Activated T-cell treated with anti-CD3 and anti-CD28 coated beads for 4 hours (primary cell): Measurements from ENCODE around the gene NR1H2.
"Not testable (repeated sequence)": the region's sequence is repeated elsewhere in the genome, so short reads cannot be mapped to it uniquely, and the experiment has no call there.

Experiments
- DNase-seq: peaks from one replicate; pipeline ENCODE4 v3.0.0-alpha.2; 2020

Gene NR1H2

DNA sequence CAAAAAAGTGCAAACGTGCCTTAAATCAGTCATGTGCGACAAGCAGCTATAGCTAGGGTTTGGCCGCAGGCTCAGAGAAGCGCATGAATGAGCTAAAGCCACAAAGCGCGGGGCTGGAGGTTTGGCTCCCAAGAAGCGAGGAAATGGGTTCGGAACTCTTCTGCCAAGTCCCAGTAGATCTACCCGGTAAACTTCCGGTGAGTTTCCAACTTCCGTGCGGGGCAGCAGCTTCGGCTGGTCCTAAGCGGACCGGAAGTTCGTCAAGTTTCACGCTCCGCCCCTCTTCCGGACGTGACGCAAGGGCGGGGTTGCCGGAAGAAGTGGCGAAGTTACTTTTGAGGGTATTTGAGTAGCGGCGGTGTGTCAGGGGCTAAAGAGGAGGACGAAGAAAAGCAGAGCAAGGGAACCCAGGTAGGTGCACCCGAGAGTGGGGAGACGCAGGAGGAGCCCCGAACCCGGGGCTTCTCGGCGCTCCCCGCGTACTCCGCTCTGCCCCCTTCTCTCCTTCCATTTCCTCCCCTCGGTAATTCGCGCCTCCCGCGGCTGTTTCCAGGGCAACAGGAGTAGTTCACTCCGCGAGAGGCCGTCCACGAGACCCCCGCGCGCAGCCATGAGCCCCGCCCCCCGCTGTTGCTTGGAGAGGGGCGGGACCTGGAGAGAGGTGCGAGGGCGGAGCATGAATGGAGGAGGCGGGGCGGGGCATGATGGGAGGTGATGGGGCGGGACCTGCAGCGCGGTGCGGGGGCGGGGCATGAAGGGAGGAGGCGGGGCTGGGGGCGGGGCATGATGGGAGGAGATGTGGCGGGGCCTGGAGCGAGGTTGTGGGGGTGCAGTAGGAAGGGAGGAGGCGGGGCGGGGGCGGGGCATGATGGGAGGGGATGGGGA lies at the start of gene NR1H2:
Gene NR1H2, plus strand, starts transcription at position 292 of the 885 bp plus-strand sequence. CDS start 1,149 bp downstream, outside the sequence.
- DNase-seq: peak; percentile 94

DNA sequence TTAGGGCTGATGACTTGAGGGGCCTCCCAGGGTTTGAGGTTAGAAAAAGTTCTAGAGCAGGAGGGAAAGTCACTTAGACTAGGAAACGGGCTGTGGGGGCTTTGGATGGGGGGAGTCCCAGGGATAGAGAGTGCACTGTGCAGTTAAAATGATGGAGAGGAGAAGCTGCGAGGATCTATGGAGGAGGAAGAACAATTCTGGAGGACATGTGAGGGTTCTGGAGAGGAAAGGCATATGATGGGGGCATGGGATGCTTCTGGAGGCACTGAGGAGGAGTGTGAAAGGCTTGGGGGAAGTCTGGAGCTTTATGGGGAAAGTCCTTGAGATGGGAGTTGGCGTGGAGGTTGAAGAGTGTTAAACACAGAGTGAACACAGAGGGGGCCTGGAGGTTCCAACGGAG lies 49.2 kb upstream of the NR1H2 start:
- DNase-seq: no peak

DNA sequence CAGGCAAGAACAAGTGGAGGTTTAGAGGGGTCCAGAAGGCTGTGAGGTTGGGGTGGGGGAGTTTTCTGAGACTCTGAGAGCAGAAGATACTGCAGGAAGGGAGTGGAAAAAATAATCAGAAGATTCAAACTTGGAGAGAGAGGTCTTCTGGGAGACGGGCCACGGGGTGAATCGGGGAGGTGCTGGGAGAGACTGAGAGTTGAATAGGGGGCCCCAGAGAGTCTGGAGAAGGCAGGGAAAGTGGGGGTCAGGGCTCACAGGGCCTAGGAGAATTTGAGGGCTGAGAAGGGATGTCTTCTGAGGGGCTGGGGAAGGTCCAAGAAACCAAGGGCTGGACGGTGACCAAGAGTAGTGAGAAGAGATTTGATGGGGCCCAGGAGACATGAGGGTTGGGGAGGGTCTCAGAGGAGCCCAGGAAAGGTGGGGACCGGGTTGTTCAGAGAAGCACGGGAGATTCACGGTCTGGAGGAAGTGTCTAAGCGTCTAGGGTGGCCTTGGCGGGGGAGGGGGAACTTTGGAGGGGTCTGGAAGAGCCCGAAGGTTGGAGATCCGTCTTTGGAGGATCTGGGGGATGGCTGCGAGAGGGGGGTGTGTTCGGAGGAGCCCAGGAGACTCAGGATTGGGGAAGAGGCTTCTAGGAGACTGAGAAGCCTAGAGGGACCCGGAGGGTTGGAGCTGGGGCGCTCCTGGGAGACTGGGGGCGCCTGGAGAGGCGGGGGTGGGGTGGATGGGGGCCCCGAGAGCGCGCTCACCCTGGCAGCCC lies 48.6 kb upstream of the NR1H2 start:
- DNase-seq: no peak

DNA sequence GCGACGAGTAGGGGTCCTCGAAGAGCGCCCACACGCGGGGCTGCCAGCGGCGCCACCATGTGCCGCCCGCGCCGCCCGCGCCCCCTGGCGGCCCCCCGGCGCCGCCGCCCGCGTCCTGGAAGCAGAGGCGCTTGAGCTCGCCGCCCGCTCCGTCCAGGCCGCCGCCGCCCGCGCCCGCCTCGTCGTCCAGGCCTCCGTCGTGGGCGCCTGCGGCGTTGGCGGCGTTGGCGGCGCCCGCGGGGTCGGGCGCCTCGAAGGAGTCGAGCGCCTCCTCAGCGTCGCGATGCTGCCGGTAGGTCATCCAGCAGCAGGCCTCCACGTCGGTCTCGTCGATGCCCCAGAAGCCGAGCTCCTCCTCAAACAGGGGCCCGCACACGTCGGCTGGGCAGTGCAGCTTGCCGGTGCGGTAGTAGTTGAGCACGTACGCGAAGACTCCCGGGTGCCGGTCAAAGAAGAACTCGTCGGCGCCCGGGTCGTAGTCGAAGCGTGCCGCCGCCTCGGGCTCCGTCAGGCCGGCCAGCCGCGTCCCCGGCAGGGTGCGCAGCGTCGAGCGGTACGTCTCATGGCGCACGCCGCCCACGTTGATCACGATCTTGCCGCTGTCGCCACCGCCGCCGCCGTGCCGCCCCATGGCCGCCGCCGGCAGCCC lies 47.9 kb upstream of the NR1H2 start:
- DNase-seq: no peak

DNA sequence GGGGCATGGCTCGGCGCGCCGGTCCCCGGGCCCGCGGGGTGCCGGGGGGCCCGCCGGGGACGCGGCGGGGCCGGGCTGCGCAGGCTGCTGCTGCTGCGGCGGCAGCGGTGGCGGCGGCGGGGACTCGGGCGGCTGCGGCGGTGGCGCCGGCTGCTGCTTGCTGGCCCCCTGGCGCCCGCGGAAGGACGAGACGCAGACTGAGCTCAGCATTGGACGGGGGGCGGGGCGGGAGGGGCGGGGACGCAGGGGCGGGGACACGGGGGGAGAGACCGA lies 47.4 kb upstream of the NR1H2 start:
- DNase-seq: no peak

DNA sequence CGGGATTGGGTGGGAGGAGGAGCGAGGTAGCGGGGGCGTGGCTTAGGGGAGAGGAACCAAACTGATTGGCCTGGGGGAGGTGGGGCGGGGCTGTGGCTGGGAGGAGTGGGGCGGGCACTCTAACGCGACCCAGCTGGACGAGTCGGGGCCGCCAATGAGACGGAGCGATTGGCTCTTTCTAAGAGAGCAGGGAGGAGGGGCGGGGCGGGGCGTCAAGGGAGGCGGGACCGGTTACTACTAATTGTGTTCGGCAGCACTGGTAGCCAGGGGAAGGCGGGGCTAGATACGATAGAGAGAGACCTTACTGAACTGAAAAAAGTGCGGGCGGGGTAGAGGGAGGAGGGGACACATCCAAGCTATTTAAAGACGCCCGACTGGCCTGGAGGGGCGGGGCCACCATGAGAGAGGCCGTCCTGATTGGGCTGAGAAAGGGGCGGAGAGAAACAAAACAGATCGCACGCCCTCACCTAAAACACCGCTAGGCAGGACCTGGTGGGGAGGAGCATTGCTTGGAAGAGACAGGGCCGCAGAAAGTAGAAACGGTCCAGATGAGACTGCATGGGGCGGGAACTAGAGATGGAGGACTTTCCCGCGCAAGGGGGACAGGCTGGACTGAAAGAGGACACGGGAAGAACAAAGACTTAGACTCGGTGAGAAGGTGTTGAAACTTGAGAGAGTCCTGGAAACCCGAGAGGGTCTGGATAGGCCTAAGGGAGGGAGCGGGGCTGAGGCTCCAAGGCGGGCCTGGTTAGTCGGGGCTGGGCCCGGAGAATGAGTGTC lies 46.9 kb upstream of the NR1H2 start, which contains the start of gene KCNC3:
Gene KCNC3, minus strand, starts transcription at position 232 of the 780 bp plus-strand sequence. CDS start 295 bp downstream, outside the sequence.
- DNase-seq: peak; percentile 92

DNA sequence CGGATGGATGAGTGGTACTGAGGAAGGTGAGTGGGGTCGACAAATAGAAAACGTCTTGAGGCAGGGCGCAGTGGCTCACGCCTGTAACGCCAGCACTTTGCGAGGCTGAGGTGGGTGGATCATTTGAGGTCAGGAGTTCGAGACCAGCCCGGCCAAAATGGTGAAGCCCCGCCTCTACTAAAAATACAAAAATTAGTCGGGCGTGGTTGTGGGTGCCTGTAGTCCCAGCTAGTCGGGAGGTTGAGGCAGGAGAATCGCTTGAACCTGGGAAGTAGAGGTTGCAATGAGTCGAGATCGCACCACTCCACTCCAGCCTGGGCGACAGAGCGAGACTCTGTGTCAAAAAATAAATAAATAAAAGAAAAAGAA lies 46.3 kb upstream of the NR1H2 start:
- not testable (repeated sequence) for DNase-seq

DNA sequence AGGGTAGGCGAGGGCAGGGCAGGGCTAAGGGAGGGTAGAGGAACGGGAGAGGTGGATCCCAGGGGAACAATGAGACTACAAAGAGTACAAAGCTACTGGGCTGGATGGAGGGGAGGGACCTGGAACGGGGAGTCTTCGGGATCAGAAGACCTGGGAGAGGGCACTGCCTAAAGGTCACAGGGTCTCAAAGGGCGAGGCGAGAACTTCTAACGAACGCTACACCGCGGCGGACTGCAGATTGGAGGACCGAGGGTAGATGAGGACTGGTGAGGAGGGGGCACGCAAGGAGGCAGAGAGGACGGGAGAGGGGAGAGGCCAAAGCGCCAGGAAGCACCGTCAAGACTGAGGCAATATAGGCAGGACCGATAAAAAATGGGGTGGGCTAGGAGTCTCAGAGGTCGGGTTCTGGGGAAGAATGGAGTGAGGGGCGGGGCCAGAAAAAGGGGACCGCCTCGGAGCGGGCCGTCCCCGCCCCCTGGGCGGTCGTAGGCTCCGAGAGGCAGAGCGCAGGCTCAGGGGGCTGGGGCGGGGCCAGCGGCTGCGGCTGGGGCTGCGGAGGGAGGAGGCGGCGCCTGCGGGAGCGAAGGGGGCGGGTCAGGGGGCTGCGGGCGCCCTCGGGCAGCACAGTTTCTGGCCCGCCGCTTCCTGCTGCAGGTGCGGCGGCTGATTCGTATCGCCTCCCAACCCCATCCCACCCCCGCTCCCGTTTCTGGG lies 45.7 kb upstream of the NR1H2 start:
- peak; percentile 68 for DNase-seq

DNA sequence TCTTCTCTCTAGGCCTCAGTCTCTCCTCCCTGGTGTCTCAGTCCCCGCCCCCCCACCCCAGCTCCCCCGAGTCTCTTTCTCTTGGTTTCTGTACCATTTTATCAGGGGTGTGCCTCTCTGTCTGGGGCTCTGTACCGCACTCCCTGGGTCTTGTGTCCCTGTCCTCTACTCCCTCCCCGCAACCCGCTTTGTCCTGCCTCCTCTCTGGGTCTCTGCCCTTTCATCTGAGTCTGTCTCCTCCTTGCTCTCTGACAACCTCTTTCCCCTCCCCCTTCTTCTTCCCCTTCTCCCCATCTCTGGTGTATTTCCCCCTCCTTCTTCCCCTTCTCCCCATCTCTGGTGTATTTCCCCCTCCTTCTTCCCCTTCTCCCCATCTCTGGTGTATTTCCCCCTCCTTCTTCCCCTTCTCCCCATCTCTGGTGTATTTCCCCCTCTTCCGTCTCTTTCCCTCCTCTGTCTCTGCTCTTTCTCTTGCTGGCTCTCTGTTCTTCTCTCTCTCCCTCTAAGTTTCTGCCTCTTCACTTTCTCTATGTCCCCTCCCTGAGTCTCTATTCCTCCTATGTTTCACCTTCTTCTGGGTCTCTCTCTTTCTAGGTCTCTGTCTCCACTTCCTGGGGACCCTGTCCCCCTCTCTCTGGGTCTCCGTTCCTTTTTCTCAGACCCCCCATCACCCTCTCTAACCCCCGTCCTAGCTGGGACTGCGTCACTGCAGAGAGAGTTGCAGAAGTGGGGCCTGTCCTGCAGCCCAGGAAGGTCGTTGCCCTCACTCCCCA lies 44.9 kb upstream of the NR1H2 start:
- no peak for DNase-seq

DNA sequence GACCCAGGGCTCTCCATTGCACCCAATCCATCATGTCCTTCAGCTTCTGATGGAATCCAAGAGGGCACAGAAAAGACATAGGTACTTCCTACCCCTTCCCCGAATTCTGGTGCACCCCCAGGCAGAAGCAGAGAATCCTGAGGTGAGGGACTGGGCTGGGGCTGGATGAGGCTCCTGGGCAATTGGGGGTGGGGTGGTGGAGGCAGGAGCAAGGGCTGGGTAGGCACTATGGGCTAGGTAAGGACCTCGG lies 44.3 kb upstream of the NR1H2 start:
- no peak for DNase-seq

DNA sequence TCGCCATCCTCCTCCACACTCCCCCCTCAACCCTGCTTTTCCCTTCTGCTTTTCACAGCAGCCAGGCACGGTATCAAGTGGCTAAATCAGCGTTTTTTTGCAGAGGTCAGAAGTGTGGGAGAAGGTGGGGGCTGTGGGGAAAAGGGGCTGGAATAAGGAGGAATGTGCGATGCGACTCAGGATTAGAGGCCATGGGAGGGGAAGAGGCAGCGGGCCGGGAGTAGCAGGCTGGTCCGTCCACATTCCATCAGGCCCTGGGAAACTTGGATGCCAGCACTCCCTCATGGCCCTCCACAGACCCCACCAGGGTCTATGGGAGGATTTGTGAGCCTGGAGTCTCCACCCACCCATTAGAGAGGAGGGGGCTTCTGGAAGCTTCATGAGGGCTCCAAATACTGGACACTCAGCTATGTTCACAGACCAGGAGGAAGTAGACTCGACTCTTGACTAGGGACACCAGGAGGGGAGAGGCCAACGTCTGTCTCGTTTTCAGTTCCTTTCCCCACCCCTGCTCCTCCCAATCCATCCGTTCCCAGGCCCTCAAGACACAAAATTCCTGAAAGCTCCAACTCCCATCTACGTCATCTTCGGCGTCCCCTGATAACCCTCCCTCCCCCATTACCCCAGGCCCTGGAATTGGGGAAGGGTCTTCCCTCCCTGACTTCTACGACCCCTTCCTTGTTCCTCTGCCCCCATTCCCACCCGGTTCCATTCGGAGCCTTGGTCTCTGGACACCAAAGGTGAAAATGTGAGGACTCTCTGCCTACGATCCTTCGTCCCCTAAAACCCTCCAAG lies 43.8 kb upstream of the NR1H2 start:
- DNase-seq: no peak

DNA sequence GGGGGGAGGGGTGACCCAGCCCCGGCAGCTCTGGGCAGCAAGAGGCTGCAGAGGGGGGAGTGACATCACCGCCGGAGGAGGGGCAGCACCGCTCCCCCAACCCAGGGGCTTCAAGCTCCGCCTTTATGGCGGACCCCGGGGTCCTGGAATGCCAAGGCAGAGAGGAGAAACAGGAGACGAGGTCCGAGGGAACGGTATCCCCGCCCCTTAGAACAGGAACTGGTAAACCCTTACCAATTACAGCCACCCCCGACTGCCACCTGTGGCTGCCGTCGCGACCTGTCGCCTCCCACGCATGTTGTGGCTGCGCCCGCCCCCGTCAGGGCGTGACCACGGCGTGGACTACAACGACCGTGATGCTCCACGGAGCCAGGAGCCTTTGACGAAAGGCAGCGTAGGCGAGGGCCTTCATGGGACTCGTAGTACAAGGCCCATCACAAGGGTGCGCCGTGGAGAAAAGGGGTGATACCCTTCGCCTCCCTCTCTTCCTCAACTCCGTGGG lies 43.0 kb upstream of the NR1H2 start:
- peak; percentile 94 for DNase-seq

DNA sequence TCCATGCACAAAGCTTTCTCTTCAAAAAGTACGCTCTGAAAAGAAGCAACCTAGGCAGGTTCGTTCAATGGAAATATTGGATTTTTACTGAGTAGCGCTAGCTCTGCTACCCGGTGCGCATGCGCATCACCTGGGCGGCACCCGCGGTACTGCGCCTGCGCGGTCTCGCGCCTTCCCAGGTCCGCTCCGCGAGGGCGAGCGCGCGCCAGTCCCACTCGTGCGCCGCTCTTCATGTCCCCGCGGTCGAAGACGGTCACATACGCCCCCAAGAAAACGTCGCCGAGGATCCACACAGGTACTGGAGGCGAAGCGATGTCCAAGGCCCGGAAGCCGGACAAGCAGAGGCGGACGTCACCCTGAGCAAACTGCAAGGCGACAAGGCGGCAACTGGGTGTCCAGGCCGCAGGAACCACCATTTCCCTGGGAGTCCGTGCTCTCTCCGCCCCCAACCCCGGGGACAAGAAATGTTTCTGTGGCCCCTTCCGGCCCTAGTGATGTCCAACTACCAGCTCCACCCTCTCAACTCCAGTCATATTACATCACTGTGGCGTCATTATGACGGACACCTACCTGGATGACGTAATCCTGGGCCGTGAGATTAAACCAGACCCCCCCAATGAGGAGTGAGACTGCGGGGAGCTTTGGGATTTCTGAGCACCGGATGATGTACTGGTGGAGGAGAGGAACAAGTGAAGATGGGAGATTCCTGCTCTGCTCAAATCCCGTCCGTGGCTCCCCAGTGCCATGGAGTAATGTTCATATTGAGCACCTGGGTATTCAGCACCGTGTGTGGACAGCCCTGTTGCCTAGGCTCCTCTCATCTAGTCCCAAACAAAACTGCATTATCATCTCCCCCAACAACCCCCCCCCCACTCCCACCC lies 42.3 kb upstream of the NR1H2 start:
- peak; percentile 77 for DNase-seq

DNA sequence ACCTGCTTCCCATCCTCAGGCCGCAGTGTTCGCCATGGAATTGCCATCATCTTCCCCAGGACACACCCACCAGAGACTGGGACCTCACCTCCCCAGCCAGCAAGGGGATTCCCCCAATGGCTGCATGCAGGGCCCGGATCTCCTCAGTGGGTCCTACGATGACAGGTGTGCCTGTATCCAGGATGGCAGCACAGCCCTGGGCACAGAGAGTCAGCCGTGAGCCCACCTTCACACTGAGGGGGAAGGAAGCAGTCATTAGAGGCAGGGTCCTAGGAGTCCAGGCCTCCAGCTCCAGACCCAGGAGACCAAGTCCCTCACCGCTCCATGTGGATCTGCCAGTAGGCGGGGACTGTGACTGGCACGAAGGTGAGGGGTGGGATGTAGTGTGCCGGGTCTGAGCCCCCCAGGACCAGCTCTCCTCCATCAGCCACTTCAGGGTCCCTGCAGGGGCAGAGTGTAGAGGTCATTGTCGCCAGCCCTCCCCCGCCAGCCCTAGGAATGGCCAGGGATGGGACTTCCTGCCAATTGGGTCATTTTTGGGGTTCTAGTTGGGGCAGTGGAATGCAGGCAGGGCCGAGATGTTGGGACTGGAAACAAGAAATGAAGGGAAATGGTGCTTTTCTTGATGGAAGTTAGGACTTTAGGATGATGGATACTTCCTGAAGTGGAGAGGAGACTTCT lies 41.4 kb upstream of the NR1H2 start:
- DNase-seq: no peak

DNA sequence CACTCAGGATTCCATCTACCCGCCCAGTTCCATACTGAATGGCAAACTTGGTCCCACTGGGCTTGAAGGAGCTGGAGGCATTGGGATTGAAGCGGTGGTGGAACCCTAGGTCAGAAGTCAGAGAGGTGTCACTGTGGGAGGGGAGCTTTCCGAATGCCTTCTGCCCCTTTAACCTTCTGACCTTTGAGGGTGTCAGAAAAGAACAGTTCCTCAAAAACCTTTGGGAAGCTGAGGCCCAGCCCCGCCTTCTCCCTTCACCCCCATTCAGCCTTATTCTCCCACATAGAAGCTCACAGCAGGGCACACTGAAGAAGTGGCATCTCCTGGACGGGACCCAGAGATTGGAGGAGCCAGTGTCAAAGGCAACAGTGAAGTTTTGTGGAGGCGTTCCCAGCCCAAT lies 39.2 kb upstream of the NR1H2 start:
- not testable (repeated sequence) for DNase-seq

DNA sequence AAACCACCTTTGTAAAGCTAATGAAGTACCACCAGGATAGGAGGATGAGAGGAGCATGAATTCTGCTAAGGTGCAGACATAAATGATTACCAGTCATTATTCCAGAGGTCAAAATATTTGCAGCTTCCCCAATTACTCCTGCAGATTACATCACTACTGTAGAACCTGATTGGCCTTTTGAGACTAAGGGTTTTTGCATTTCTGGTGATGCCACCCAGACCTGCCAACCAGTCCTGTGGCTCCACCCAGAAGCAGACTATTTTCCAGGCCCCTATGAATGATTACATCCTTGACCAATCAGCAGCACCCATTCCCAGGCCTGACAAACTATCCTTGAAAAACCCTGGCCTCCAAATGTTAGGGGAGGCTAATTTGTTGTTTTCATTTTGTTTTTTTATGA lies 35.9 kb upstream of the NR1H2 start:
- DNase-seq: no peak

DNA sequence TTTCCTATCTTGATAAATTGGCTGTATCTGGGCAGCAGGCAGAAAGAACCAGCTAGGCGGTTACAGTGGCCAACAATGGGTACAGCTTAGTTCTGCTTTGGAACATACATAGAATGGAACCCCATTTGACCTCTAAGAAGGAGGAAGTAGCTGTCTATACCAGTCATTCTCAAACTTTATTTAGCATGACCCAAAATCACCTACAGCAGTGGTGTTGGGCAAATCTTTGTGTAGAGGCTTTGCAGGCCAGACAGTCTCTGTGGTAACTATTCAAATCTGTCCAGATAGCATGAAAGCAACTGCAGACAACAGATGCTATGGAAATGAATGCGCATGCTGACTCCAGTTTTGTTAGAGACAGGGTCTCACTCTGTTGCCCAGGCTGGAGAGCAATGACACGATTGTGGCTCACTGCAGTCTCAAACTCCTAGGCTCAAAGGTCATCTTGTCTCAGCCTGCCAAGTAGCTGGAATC lies 35.1 kb upstream of the NR1H2 start:
- DNase-seq: no peak

DNA sequence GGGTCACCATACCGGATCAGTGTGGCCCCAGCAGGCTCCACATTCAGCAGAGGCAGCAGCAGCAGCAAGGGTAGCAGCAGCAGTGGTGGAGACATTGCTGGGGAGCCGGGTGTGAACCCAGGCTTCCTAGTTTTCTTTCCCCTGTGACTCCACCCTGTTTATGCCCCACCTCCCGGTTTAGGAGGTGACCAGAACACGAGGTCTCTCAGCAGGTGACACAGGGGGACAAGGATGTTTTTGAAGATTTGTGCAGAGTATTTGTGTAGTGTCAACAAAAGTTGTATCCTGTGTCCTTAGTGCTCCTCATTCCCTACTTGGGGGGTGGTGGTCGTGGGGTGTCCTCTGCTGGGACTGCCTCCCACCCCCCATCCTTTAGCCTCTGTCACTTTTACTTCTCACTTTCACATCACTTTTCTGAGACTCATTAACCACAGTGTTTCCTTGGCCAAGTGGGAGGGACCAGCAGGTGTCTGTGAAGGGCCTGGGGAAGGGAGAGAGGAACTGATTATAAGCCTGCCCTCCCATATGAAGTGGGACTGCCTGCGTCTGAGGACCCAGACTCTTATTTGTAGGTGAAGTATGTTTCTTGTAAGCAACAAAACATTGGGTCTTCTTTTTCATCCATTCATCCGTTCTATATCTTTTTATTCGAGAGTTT lies 31.5 kb upstream of the NR1H2 start:
- DNase-seq: no peak
